ENCODE measurements around the gene HEATR9. TPM values are rescaled to one million over a fixed set of nuclear protein-coding genes. Genes with fewer than 3 reads are reported as not detected.

HEATR9 gene
- total RNA-seq, 1 experiment from 2014 or later: not detected

GRCh38 chr17:35906191-35906925, 37.7 kb upstream of the HEATR9 start:
- intact Hi-C loops (cut with micrococcal nuclease): no loop called here
- no peaks in the 10 kb centered on the region for H3K79me2 ChIP-seq (ENCODE audit: insufficient read depth, low read length)
- H3K4me2 ChIP-seq (ENCODE audit: low read length): no peak overlapping the region
- H3K9me3 ChIP-seq (ENCODE audit: control insufficient read depth in 1 of 2, insufficient read depth in 1 of 2, low read depth in 1 of 2, low read length in 2 of 2): no peaks in the 10 kb centered on the region
- BruUV-seq (replicated peaks): no TSS peak
- no peak overlapping the region for H3K27ac ChIP-seq (ENCODE audit: low read depth, low read length)
- H3K9ac ChIP-seq (ENCODE audit: low read length): no peak overlapping the region
- CTCF ChIA-PET: no interaction called here
- POLR2A ChIA-PET: no interaction called here
- no peaks in the 10 kb centered on the region for H4K20me1 ChIP-seq (ENCODE audit: insufficient read depth)
- RAD21 ChIA-PET (ENCODE audit: low non-redundant PET in 1 of 2, low total read pairs in 2 of 2, uncharacterized antibody in 2 of 2, unreplicated experiment in 2 of 2): no interaction called here
- H3K27me3 ChIP-seq (ENCODE audit: insufficient read depth, low read length): no peaks in the 10 kb centered on the region
- no peak overlapping the region for H2AFZ ChIP-seq (ENCODE audit: low read depth, low read length, poor library complexity, severe bottlenecking)
- no peaks in the 10 kb centered on the region for H3K9me2 ChIP-seq (ENCODE audit: insufficient read depth)
- no peak for ATAC-seq
- DNase-seq (ENCODE audit: low read depth, low spot score): no peak
- H3K36me3 ChIP-seq (ENCODE audit: control insufficient read depth in 1 of 2, insufficient read depth in 2 of 2, low read length in 2 of 2): no peaks in the 10 kb centered on the region
- H3K4me3 ChIP-seq (replicated peaks in 1 of 2; ENCODE audit: low read depth in 1 of 2, low read length in 2 of 2): no peak overlapping the region
- H3K4me1 ChIP-seq (ENCODE audit: control insufficient read depth in 1 of 2, insufficient read depth in 2 of 2, low read length in 2 of 2): no peaks in the 10 kb centered on the region
- TF ChIP-seq REST (IDR thresholded peaks at IDR 0.05; ENCODE audit: low read depth) (no peak), MAX (IDR thresholded peaks at IDR 0.05) (no peak), POLR2AphosphoS5 (IDR thresholded peaks at IDR 0.05; ENCODE audit: low read depth, low read length) (no peak), SIN3A (IDR thresholded peaks at IDR 0.05; ENCODE audit: low read depth) (no peak), YY1 (IDR thresholded peaks at IDR 0.05; ENCODE audit: extremely low read depth, insufficient replicate concordance, low read depth, low read length) (no peak), SP1 (IDR thresholded peaks at IDR 0.05; ENCODE audit: low read depth) (no peak), SRF (IDR thresholded peaks at IDR 0.05; ENCODE audit: low read depth) (no peak), TCF7L2 (IDR thresholded peaks at IDR 0.05; ENCODE audit: borderline replicate concordance, extremely low read depth, insufficient read depth, insufficient read length) (no peak), CBX3 (IDR thresholded peaks at IDR 0.05; ENCODE audit: low read depth) (no peak), FOSL1 (IDR thresholded peaks at IDR 0.05; ENCODE audit: low read depth) (no peak), ZBTB33 (IDR thresholded peaks at IDR 0.05; ENCODE audit: extremely low read depth, insufficient replicate concordance, low read length) (no peak), ATF3 (IDR thresholded peaks at IDR 0.05) (no peak), POLR2A (IDR thresholded peaks at IDR 0.05; ENCODE audit: borderline replicate concordance, extremely low read depth, insufficient read depth, insufficient read length) (no peak), EZH2 (IDR thresholded peaks at IDR 0.05) (no peak), RAD21 (IDR thresholded peaks at IDR 0.05; ENCODE audit: low read depth) (no peak), CEBPB (IDR thresholded peaks at IDR 0.05; ENCODE audit: low read depth) (no peak)
